ENCODE data around the gene HNRNPUL2. TPM values are rescaled to one million over a fixed set of nuclear protein-coding genes. Genes with fewer than 3 reads are reported as not detected.

HNRNPUL2 gene
- total RNA-seq, 2 experiments from 2014 or later: 58.6 to 61.5 TPM

- CTCF ChIA-PET: interaction anchor here (0.6 to 2.4 kb wide), 15 partner anchors 8 to 1722 kb away, joined by 3 to 10 read pairs (median 4); partner anchors contain the start of gene TUT1
- H3K27ac Mint-ChIP-seq: peak within 1 kb of the TSS; percentile 88
- H3K36me3 Mint-ChIP-seq (ENCODE audit: low read depth): peaks cover 33% of the 10 kb centered on the region
- intact Hi-C loops (cut with micrococcal nuclease): loop anchor here (1.0 to 2.0 kb wide), 7 partner anchors 12 to 176 kb away; partner anchors contain the start of genes EML3, GANAB, INTS5 and TUT1
- H3K9me3 Mint-ChIP-seq: no peaks in the 10 kb centered on the region
- H3K4me1 Mint-ChIP-seq (ENCODE audit: low read depth): peaks cover 42% of the 10 kb centered on the region
- H3K27me3 Mint-ChIP-seq (ENCODE audit: low read depth): no peaks in the 10 kb centered on the region
- H3K4me3 Mint-ChIP-seq: peak within 1 kb of the TSS; percentile 98
- DNase-seq: peak; percentile 96
Observed at GRCh38 chr11:62665075-62665598, 62.1 kb downstream of the HNRNPUL2 start, which contains the start of the genes C11orf98 and CSKMT. C11orf98 (minus strand) TSS chr11:62665210; CDS start chr11:62665169, 41 bp downstream. CSKMT (plus strand) TSS chr11:62665312; CDS start chr11:62665880, 568 bp downstream.

- Mint-ChIP-seq H3K27ac (peak overlapping the region; percentile 88), H3K4me3 (peak overlapping the region; percentile 98), H3K9me3 (no peaks in the 10 kb centered on the region), H3K27me3 (ENCODE audit: low read depth) (no peaks in the 10 kb centered on the region), H3K36me3 (ENCODE audit: low read depth) (peaks cover 32% of the 10 kb centered on the region), H3K4me1 (ENCODE audit: low read depth) (peaks cover 36% of the 10 kb centered on the region)
- intact Hi-C loops (cut with micrococcal nuclease): loop anchor here (1.0 to 2.0 kb wide), 7 partner anchors 11 to 177 kb away; partner anchors contain the start of genes EML3, GANAB, INTS5 and TUT1
- CTCF ChIA-PET: interaction anchor here (0.6 to 2.4 kb wide), 13 partner anchors 9 to 1721 kb away, joined by 3 to 10 read pairs (median 4); partner anchors contain the start of gene TUT1
- DNase-seq: peak; percentile 74
Observed at GRCh38 chr11:62664405-62665074, 62.7 kb downstream of the HNRNPUL2 start.

Other genes starting within 250 kb of the HNRNPUL2 start
- gene AHNAK, start 180.7 kb downstream of the HNRNPUL2 start, total RNA-seq: 1 to 10 TPM; 9.2 to 9.4 TPM
- gene EEF1G, start 153.6 kb downstream of the HNRNPUL2 start, total RNA-seq: 1,000 to 10,000 TPM; 2,282 to 2,440 TPM
- gene TUT1, start 135.9 kb downstream of the HNRNPUL2 start, total RNA-seq: 10 to 100 TPM; 38.2 to 42.0 TPM
- 100 to 1,000 TPM; 191 to 197 TPM for gene MTA2, start 125.6 kb downstream of the HNRNPUL2 start, total RNA-seq
- gene EML3, start 114.7 kb downstream of the HNRNPUL2 start, total RNA-seq: 10 to 100 TPM; 81.8 to 97.1 TPM
- 1 to 10 TPM in 1 of 2 experiments, under 1 TPM in 1; 0.52 to 1.0 TPM for gene ROM1, start 114.2 kb downstream of the HNRNPUL2 start, total RNA-seq
- gene B3GAT3, start 105.5 kb downstream of the HNRNPUL2 start, total RNA-seq: 10 to 100 TPM; 43.1 to 45.7 TPM
- gene GANAB, start 80.8 kb downstream of the HNRNPUL2 start, total RNA-seq: 100 to 1,000 TPM; 221 to 230 TPM
- 10 to 100 TPM; 12.5 to 12.8 TPM for gene INTS5, start 74.2 kb downstream of the HNRNPUL2 start, total RNA-seq
- 10 to 100 TPM; 73.5 to 76.5 TPM for gene C11orf98, start 62.2 kb downstream of the HNRNPUL2 start, total RNA-seq
- 10 to 100 TPM; 35.2 to 44.0 TPM for gene CSKMT, start 62.1 kb downstream of the HNRNPUL2 start, total RNA-seq
- 1 to 10 TPM; 6.0 to 6.4 TPM for gene UQCC3, start 55.8 kb downstream of the HNRNPUL2 start, total RNA-seq
- gene LBHD1, start 55.2 kb downstream of the HNRNPUL2 start, total RNA-seq: 1 to 10 TPM; 4.4 to 6.1 TPM
- 100 to 1,000 TPM; 121 to 124 TPM for gene UBXN1, start 48.4 kb downstream of the HNRNPUL2 start, total RNA-seq
- under 1 TPM in 1 of 2 experiments, not detected in 1; 0.10 TPM for gene LRRN4CL, start 37.9 kb downstream of the HNRNPUL2 start, total RNA-seq
- 10 to 100 TPM; 13.8 to 17.3 TPM for gene BSCL2, start 20.0 kb downstream of the HNRNPUL2 start, total RNA-seq
- gene GNG3, start 19.8 kb downstream of the HNRNPUL2 start, total RNA-seq: not detected
- gene TTC9C, start 1.0 kb upstream of the HNRNPUL2 start, total RNA-seq: 10 to 100 TPM; 46.6 to 49.5 TPM
- gene ZBTB3, start 26.7 kb upstream of the HNRNPUL2 start, total RNA-seq: 10 to 100 TPM; 12.1 to 13.5 TPM
- 100 to 1,000 TPM; 131 to 135 TPM for gene POLR2G, start 34.1 kb upstream of the HNRNPUL2 start, total RNA-seq
- 10 to 100 TPM in 1 of 2 experiments, 1 to 10 TPM in 1; 8.9 to 10.5 TPM for gene TAF6L, start 43.9 kb upstream of the HNRNPUL2 start, total RNA-seq
- gene TMEM179B, start 59.9 kb upstream of the HNRNPUL2 start, total RNA-seq: 10 to 100 TPM; 13.9 to 15.2 TPM
- gene TMEM223, start 64.5 kb upstream of the HNRNPUL2 start, total RNA-seq: 1 to 10 TPM; 7.0 to 7.7 TPM
- gene NXF1, start 78.0 kb upstream of the HNRNPUL2 start, total RNA-seq: 10 to 100 TPM; 44.6 to 46.0 TPM
- 10 to 100 TPM; 22.7 to 23.0 TPM for gene STX5, start 104.6 kb upstream of the HNRNPUL2 start, total RNA-seq
- not detected for gene TEX54, start 105.4 kb upstream of the HNRNPUL2 start, total RNA-seq
- 10 to 100 TPM; 74.4 to 78.7 TPM for gene WDR74, start 112.1 kb upstream of the HNRNPUL2 start, total RNA-seq
- 100 to 1,000 TPM; 419 to 472 TPM for gene SLC3A2, start 153.4 kb upstream of the HNRNPUL2 start, total RNA-seq
- gene CHRM1, start 193.9 kb upstream of the HNRNPUL2 start, total RNA-seq: not detected

Measured in activated naive CD4-positive, alpha-beta T cell treated with anti-CD3 and anti-CD28 coated beads for 36 hours (primary cell).